ENCODE data around the gene CYB5R2.

CYB5R2 gene

DNA sequence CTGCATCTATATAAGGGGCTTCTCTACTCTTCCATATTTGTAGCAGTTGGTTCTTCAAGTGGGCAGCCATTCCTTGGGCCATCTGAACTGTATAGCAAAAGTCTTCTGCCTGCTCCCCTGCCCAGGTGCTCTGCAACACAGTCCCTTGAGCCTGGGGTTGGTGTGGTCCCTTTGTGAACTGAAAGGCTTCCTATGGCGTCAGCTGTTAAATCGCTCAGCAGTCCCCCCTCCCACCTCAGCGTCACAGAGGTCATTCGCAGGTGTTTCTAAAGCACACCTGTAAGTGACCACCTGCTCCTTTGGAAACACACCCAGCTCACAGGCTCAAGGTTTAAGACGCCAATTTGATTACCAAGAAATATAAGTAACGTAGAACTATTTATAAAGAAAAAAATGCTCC, 37.0 kb downstream of the CYB5R2 start:
- no peak for DNase-seq

DNA sequence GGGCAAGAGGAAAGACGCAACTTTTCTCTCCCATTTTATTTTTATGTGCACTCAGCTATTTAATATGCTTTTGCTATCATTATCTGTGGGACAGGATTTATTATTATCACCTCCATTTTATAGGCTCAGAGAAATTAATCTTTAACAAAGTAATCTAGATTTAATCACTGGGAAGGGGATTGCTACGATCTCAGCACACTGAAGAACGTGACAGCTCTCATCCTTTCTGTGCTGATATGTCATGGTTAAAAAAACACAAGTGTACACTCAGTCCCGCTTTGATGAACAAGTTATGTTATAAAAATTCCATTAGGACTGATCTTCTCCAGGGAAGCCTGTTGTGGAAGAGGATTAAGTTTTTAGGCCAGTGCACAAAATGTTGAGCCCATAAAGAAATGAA, 37.6 kb downstream of the CYB5R2 start:
- no peak for DNase-seq

DNA sequence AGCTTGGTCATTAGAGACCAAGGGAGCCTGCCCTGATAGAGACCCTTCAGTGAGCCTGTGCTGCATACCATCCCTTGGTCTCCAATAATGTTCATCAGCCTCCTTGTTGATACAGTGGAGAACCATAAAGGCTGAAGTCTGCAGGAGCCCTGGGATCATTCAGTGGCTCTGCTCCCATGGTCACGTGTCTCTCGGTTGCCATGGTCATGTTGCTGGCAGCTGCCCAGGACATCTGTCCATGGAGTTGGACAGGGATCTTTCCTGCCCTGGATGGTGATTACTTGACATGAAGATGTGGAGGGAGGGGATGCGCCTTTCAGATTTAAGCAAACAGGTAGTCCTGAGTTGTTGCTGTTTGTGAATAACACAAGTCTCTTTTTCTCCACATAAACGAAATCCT, 38.2 kb downstream of the CYB5R2 start:
- DNase-seq, result no peak

DNA sequence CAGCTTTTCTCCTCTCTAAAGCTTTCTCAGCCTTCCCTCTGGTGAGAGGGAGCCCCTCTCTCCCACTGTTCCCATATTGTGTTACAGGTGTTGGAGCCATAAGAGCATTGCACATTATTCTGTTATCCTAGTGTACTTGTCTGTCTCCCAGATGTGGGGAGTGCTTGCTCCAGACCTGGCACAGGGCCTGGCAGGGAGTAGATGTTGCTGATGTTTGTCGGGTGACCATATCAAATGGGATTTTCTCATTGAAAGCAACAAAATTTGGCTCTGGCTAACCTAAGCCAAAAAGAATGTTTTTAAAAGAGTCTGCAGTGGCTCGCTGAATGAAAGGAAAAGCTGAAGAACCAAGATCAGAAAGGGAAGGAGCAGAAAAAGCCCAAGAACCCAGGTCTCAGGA, 41.1 kb downstream of the CYB5R2 start:
- DNase-seq, result no peak

DNA sequence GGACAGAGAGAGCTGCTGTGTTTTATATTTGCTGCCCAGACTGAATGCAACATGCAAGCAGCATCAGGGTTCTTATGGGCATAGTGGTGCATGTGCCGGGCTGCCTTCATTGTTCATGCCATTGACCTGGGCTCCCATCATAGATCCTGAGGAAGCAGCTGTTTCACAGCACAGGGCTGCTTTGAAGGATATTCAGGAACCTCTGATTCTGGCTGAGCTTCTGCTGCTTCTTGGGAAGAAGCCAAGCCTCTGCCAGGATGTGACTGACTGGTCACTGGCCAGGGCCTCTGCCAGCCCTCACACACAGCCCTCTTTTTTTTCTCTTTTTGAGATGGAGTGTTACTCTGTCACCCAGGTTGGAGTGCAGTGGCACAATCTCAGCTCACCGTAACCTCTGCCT, 43.3 kb downstream of the CYB5R2 start:
- DNase-seq, result no peak

DNA sequence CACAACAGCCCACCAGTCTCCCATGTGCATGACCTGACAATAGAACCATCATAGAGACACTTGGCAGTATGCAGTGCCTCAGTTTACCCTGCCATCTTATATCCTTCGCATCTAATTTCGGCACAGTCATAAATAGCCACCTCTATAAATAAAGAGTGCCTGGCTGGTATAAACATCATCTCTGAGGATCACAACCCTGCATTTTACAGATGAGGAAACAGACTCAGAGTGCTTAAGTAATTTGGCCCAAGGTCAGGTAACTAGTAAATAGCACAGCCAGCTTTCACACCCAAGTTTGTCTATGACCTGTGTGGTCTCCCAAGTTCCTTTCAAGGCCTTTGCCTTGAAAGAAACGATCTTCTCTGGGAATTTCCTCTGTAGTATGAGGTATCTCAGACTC, 44.6 kb downstream of the CYB5R2 start:
- DNase-seq, result no peak

DNA sequence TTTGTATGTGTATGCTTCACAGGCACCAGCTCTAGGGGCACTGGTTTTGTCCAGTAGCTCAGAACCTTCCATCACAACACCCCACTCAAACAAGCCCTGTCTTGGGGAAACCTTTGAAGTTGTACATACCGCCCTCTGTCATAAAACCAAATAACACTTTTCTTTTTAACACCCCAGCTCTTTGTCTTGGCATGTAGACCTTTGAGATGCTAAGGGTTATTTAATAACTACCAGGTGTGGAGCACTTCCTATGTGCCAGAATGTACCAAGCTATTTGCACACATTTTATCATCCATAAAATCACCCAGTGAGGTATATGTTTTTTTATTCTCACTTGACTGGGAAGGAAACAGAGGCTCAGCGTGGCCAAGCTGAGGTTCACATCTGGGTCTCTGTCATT, 50.6 kb downstream of the CYB5R2 start:
- DNase-seq, result no peak

DNA sequence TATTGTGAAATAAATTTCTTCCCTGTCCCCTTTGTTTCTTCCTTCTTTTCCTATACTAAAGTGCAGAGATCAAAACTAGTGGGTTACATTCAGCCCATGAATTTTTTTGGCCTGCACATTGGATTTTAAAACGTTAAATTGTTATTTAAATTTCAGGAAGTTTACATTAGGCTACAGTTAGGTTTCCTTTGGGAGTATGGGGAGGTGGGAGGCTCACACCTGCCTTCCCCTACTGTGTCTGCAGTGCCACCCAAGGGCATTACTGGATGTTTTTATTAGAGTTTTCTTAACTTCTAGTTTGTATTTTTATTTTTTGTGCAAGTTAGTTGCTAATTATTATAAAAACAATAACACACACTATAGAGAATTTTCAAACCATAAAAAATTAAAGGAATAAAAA, 51.7 kb downstream of the CYB5R2 start:
- DNase-seq, result no peak

DNA sequence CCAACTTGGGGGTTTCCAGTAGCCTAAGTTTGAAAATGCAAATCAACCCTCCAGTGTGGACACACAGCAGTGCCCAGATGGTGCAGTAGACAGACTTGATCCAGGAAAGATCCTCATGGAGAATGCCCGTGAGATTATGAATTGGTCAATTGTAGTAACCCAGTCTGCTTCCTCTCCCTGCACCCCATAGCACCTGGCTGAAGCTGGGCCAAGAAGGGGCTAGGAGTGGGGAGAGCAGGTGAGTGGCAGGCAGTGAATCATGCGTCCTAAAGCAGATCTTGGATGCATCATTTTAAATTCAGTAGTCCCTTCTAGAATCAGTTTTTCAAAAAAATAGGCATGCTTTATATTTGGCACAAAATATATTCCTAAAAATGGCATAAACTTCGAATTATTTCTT, 52.2 kb downstream of the CYB5R2 start:
- DNase-seq, result no peak

DNA sequence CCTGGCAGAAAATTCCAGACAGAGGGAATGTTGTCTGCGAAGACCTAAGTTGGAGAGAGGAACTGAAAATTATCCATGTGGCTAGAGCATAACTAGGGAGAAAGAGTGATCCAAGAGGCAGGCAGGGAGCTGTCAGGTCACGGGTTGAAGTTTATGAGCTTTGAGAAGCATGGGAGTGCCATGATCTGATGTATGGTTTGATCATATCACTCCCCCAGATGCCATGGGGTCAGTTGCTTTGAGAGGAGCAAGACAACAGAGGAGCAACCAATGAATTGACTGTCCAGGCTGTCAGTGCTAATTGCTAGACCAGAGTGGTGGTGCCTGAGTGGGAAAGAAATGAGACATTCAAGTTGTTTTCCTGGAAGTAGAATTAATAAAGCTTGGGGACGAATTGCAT, 54.0 kb downstream of the CYB5R2 start:
- no peak for DNase-seq

DNA sequence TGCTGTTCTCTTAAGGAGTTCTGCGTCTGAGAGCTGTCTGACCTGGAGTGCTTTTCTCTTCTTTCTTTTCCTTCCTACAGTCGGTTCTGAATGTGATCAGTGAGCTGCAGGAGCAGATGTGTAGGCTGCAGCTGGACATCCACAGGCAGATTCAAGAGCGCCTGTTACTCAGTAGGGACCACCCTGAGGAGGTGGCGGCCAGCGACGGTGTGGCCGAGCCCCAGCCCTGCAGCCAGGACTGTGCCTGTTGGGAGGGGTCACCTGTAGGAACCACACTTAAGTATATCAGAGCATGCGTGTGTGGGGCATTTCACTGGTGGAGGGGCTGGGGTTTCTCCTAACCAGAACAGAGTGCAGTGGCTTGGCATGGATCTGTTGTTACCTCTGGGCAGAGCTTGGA, 56.3 kb downstream of the CYB5R2 start:
- DNase-seq, result no peak

Data from activated CD4-positive, CD25-positive, alpha-beta regulatory T cell (primary cell).